Sigmoid colon (tissue), 4 donors: ENCODE results near the gene FAM149B1.

Source experiments
- EP300 ChIP-seq, 4 donors: sonication (generic); formaldehyde crosslinking; IDR thresholded peaks; one replicate each; pipeline ENCODE4 v1.6.1; 2017; ENCODE audit warnings: antibody characterized with exemption in 4 of 4
- POLR2A ChIP-seq, 2 donors: fragments of 450-650 bp; IDR thresholded peaks; one replicate each; pipeline ENCODE4 v1.6.1; 2016; ENCODE audit warnings: antibody characterized with exemption in 2 of 2, mild to moderate bottlenecking in 2 of 2, moderate library complexity in 2 of 2
- POLR2AphosphoS5 ChIP-seq, 4 donors: sonication (generic); formaldehyde crosslinking; IDR thresholded peaks; one replicate each; pipeline ENCODE4 v1.6.1; 2017; ENCODE audit warnings: antibody characterized with exemption in 4 of 4
- TF ChIP-seq, protein P1 (sequence below), 4 experiments: fragments of 450-650 bp in 3 of 4; fragments of 200-600 bp in 1 of 4; IDR thresholded peaks; one replicate each; pipeline ENCODE4 v1.5.1; 2016 to 2019; ENCODE audit warnings: antibody characterized with exemption in 4 of 4, mild to moderate bottlenecking in 3 of 4, moderate library complexity in 2 of 4

DNA sequence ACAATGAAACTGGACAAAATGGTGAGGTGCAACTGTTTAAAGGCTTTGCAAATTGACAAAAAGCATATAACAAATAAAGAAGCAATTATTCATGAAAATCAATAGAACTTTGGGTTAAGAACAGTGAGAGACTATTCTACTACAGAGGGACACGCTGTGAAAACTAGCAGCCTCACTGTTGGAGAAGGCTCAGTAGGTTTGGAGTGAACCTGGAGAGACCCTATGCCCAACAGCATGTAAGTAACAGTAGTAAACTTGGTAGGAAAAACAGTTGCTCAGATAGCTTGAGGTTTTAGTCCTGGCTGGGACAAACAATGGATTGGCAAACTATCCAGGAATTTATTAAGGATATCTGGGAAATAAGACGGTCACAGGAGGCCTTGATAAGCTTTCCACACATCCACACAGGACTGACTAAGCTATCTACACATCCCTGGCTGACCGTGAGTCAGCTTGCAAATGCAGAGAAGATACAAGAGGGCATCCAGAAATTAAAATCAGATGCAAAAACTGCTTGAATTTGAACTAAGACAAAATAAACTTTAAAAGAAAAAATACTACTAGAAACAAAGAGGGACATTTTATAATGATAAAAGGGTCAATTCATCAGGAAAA lies 15.9 kb downstream of the FAM149B1 start:
- TF ChIP-seq POLR2A (IDR thresholded peaks at IDR 0.05), result no peak
- TF ChIP-seq EP300 (IDR thresholded peaks at IDR 0.05), result no peak
- TF ChIP-seq, protein P1, sequence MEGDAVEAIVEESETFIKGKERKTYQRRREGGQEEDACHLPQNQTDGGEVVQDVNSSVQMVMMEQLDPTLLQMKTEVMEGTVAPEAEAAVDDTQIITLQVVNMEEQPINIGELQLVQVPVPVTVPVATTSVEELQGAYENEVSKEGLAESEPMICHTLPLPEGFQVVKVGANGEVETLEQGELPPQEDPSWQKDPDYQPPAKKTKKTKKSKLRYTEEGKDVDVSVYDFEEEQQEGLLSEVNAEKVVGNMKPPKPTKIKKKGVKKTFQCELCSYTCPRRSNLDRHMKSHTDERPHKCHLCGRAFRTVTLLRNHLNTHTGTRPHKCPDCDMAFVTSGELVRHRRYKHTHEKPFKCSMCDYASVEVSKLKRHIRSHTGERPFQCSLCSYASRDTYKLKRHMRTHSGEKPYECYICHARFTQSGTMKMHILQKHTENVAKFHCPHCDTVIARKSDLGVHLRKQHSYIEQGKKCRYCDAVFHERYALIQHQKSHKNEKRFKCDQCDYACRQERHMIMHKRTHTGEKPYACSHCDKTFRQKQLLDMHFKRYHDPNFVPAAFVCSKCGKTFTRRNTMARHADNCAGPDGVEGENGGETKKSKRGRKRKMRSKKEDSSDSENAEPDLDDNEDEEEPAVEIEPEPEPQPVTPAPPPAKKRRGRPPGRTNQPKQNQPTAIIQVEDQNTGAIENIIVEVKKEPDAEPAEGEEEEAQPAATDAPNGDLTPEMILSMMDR (IDR thresholded peaks at IDR 0.05), result no peak
- no peak for TF ChIP-seq POLR2AphosphoS5 (IDR thresholded peaks at IDR 0.05)
